HG02973 (cell line): ENCODE data around the gene NUDT19.
"Not testable (repeated sequence)": the region's sequence is repeated elsewhere in the genome, so short reads cannot be mapped to it uniquely, and the experiment has no call there.

Experiments used
- ATAC-seq: cut with Tn5 transposase; IDR thresholded peaks from one replicate; pipeline ENCODE4 v1.9.1; 2021; ENCODE audit warnings: moderate library complexity; ENCODE audit not compliant: unreplicated experiment

NUDT19 gene

GRCh38 chr19:32704006-32704405 lies 12.4 kb downstream of the NUDT19 start:
- not testable (repeated sequence) for ATAC-seq

- no peak for ATAC-seq
Observed at GRCh38 chr19:32708457-32708856, 16.8 kb downstream of the NUDT19 start.

DNA sequence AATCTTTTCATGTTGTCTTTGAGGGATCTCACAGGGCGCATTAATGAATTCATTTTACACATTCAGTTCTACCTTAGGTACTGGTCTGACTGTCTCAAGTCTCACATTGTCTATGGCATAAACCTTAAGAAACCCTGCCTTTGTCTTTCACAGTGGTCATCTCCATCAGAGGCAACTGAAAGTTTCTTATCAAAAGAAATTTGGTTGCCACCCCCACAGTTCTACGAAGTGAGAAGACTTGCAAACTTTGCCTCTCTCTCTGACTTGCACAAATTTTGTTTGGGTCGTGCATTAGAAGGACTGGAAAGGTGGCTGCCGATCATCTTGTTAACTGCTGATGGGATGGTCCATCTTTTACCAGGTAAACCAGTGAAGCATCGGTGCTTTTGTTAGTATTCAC lies 17.4 kb downstream of the NUDT19 start:
- no peak for ATAC-seq

GRCh38 chr19:32711747-32712146 lies 20.1 kb downstream of the NUDT19 start:
- no peak for ATAC-seq

DNA sequence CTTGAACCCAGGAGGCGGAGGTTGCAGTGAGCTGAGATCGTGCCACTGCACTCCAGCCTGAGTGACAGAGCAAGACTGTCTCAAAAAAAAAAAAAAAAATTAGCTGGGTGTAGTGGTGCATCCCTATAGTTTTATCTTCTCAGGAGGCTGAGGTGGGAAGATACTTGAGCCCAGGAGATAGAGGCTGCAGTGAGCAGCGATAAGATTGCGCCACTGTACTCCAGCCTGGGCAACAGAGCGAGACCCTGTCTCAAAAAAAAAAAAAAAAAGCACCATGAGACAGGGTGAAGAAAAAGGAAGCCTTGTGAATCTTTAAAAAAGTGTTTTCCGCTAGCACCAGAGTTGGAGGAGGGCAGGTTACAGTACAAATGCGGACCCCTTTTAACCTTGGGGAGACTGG lies 24.6 kb downstream of the NUDT19 start:
- ATAC-seq, result not testable (repeated sequence)

DNA sequence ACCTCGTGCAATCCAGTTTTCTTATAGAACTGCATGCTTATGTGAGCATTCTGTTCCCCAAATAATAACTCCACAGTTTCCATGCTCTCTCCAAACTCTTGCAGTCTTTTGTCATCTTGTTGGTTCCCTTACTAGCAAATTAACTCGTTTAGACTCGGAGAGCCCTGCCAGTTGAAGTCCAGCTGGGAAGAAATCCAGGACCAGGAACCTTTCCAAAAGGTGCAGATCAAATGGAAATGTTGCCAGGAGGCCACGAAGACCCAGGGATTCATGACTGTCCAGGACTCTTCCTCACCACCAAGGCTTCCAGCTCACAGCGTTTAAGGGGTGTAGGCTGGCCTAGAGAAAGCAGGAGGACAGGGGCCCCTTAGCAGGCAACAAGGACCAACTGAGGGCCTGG lies 25.9 kb downstream of the NUDT19 start:
- ATAC-seq, result no peak

DNA sequence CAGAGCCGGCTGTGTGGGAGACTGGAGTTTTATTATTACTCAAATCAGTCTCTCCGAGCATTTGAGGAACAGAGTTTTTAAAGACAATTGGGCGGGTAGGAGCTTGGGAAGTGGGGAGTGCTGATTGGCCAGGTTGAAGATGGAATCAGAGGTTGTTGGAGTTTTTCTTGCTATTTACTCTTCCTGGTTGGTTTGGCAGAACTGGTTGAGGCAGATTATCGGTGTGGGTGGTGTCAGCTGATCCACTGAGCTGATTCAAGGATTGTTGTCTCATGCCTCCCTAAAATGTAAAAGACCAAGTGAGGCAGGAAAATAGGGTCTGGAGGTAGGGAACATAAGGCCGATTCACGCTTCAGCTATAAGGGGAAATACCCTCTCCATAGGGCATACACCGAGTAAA lies 26.7 kb downstream of the NUDT19 start:
- no peak for ATAC-seq

- no peak for ATAC-seq
Observed at GRCh38 chr19:32719611-32720059, 28.0 kb downstream of the NUDT19 start, which contains the start of gene TDRD12. Gene TDRD12, plus strand, starts transcription at chr19:32719767. Its CDS starts 306 bp downstream, at chr19:32720073.

DNA sequence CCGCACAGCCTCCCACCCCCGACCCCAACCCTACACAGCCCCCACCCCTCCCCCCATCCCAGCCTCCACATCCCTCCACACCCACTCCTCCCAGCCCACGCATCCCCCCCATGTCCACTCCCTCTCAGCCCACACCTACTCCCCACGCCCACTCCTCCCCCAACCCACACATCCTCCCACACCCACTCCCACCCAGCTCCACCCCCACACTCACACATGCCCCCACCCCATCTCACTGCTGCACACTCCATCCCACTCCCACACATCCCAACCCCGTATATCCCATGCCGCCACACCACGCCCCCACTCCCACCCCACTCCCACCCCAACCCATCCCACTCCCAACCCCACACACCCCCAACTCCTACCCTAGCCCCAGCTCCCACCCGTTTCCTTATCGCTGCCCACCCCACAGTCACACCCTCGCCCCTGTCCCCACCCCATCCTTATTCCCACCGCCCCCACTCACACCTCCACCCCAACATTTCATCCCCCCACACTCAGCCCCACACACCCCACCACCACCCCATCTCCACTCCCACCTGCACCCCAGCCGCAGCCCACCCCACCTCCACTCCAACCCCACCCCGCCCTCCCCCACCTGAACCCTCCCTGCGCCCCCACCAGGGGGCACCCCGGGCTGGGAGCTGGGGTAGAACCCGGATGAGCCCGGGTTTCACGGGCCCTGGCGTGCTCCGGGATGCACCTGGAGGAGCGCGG lies 28.8 kb downstream of the NUDT19 start:
- no peak for ATAC-seq

GRCh38 chr19:32720936-32721250 lies 29.3 kb downstream of the NUDT19 start:
- no peak for ATAC-seq

- ATAC-seq, result no peak
Observed at GRCh38 chr19:32735936-32736335, 44.3 kb downstream of the NUDT19 start.

- no peak for ATAC-seq
Observed at GRCh38 chr19:32743021-32743420, 51.4 kb downstream of the NUDT19 start.

DNA sequence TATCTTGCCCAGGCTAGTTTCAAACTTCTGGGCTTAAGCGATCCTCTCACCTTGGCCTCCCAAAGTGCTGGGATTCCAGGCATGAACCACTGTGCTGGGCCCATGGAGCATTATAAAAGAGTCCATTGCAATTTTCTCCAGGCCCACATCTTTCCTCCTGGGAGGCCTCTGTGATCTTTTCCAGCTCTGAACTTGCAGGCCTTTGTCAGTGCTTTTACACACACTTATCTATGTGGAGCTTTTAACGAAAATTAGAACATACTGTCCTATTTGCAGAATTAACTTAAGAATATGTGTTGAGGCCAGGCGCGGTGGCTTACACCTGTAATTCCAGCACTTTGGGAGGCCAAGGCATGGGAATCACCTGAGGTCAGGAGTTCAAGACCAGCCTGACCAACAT lies 51.8 kb downstream of the NUDT19 start:
- no peak for ATAC-seq

DNA sequence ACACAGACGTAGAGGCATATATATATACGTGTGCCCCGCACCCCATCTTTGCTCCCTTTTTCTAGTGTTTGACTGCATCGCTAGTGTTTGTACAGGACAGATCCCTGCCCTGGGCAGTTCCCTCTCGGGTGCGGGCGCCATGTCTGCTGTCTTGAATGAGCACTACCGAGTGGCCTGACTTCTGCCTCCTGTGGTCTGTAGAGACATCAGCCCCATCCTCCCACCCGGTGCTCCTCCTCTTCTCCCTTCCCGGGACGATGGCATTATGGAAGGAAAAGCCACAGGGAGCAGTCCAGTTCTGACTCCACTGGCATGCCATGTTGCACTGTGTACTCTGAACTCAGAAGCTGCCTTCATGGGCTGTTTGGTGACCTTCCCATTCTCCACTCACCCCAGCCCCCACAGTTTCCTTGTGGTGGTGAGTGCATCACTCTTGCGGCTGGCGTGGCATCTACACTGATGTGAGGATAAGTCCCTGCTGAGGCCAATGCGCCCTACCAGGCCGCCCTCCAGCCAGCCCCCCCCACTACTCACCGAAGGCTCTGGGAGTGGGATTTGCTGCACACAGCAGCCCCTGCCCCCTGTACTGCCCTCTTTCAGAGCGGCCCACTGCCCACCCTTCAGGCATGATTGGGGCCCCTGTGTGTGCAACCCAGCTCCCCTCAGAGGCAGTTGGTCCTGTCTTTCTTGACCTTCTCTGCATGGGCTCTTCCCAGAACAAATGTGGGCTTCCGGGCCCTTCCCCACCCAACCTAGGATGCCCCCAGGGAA lies 53.1 kb downstream of the NUDT19 start:
- ATAC-seq, result no peak

DNA sequence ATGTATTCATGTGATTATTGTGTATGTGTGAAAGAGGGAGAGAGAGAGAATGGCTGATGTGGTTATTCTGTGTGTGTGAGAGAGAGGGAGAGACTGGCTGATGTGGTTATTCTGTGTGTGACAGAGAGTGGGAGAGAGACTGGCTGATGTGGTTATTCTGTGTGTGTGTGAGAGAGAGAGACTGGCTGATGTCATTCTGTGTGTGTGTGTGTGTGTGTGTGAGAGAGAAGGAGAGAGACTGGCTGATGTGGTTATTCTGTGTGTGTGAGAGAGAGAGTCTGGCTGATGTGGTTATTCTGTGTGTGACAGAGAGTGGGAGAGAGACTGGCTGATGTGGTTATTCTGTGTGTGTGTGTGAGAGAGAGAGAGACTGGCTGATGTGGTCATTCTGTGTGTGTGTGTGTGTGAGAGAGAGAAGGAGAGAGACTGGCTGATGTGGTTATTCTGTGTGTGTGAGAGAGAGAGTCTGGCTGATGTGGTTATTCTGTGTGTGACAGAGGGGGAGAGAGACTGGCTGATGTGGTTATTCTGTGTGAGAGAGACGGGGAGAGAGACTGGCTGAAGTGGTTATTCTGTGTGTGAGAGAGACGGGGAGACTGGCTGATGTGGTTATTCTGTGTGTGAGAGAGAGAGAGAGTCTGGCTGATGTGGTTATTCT lies 54.1 kb downstream of the NUDT19 start:
- not testable (repeated sequence) for ATAC-seq

DNA sequence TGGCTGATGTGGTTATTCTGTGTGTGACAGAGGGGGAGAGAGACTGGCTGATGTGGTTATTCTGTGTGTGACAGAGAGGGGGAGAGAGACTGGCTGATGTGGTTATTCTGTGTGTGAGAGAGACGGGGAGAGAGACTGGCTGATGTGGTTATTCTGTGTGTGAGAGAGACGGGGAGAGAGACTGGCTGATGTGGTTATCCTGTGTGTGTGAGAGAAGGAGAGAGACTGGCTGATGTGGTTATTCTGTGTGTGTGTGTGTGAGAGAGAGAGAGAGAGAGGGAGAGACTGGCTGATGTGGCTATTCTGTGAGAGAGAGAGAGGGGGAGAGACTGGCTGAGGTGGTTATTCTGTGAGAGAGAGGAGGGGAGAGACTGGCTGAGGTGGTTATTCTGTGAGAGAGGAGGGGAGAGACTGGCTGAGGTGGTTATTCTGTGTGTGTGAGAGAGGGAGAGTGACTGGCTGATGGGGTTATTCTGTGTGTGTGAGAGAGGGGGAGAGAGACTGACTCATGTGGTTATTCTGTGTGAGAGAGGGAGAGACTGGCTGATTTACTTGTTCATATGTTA lies 55.1 kb downstream of the NUDT19 start:
- ATAC-seq, result not testable (repeated sequence)

DNA sequence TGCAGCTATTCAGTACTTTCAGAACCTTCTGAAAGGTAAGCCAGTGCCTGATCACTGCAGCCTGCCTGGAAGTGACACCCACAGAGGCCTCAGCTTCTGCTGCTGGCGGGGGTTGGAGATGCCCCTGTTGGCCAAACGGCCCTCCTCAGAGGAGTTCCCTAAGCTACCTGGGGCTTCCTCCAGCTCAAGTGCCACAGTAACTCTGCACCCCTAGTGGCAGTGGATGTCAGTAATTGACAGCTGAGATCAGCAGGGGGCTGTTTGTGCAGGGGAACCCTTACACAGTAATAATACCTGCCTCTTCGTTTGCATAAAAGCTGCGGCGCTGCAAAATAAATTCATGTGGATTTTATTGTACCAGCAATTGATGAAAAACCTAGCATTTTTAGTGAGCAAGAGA lies 56.9 kb downstream of the NUDT19 start:
- no peak for ATAC-seq

- ATAC-seq, result no peak
Observed at GRCh38 chr19:32748948-32749347, 57.3 kb downstream of the NUDT19 start.

DNA sequence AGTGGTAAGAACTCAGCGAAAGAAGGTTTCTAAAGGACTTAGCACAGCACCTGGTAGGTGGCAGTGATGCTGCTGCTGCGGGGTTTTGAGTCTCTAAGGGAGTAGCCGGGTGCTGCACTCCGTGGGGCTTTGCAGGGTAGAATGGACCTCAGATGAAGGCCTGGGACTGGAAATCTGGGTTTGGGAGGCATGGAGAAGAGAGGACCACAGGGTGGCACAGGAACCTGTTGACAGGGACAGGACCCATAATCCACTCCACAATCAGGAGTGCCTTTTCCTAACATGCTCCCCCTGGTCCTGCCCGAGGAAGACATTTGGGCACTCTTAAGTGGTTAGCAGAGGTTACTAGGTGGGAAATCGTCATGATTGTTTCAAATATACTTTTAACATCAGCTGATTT lies 57.7 kb downstream of the NUDT19 start:
- ATAC-seq, result no peak

- ATAC-seq, result no peak
Observed at GRCh38 chr19:32750441-32751055, 58.9 kb downstream of the NUDT19 start.

DNA sequence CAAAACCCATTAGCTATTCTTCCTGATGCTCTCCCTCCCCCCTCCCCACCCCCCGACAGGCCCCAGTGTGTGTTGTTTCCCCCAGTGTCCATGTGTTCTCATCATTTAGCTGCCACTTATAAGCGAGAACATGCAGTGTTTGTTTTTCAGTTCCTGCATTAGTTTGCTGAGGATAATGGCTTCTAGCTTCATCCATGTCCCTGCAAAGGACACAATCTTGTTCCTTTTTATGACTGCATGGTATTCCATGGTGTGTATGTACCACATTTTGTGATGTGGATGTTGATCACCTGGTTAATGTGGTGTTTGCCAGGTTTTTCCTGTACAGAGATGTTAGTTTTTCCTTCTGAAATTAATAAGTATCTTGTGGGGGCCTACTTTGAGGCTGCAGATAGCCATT lies 59.4 kb downstream of the NUDT19 start:
- ATAC-seq, result no peak
